Fibroblast of lung (primary cell): ENCODE measurements around the gene NKAIN4. TPM values are rescaled to one million over a fixed set of nuclear protein-coding genes. Genes with fewer than 3 reads are reported as not detected.

Experiments
- DNase-seq, 2 donors: peaks; one replicate each; pipeline versions ENCODE4 v3.0.0 to v3.0.0-alpha.2; 2010; ENCODE audit warnings: low read depth in 2 of 2
- H2AFZ ChIP-seq: 2 replicates; pipeline ENCODE4 v1.5.1; 2012; ENCODE audit warnings: low read length, control low read depth, inconsistent platforms
- H3K27ac ChIP-seq: 2 replicates; pipeline ENCODE4 v1.5.1; 2011; ENCODE audit warnings: low read length, control low read depth; ENCODE audit not compliant: insufficient read depth
- H3K27me3 ChIP-seq: 2 replicates; pipeline ENCODE4 v1.5.1; 2011; ENCODE audit warnings: mild to moderate bottlenecking, low read length; ENCODE audit not compliant: control insufficient read depth, insufficient read depth
- H3K36me3 ChIP-seq: 2 replicates; pipeline ENCODE4 v1.5.1; 2011; ENCODE audit warnings: low read length; ENCODE audit not compliant: control insufficient read depth, insufficient read depth
- H3K4me1 ChIP-seq: 2 replicates; pipeline ENCODE4 v1.5.1; 2011; ENCODE audit warnings: low read length; ENCODE audit not compliant: control insufficient read depth, insufficient read depth; ENCODE audit errors: extremely low read depth
- H3K4me2 ChIP-seq: 2 replicates; pipeline ENCODE4 v1.5.1; 2011; ENCODE audit warnings: low read length, control low read depth; ENCODE audit not compliant: insufficient read depth; ENCODE audit errors: extremely low read depth
- H3K4me3 ChIP-seq, 4 experiments: fragments of 200-600 bp in 1 of 4; sonication (generic) in 1 of 4; replicated peaks in 1 of 4; 2 replicates each; pipeline ENCODE4 v1.5.1; 2011 to 2016; ENCODE audit warnings: low read length in 4 of 4, low read depth in 3 of 4, mild to moderate bottlenecking in 3 of 4, control low read depth in 2 of 4, inconsistent platforms in 1 of 4, mixed read lengths in 1 of 4; ENCODE audit not compliant: insufficient read depth in 1 of 4; ENCODE audit errors: control extremely low read depth in 1 of 4
- H3K79me2 ChIP-seq: 2 replicates; pipeline ENCODE4 v1.5.1; 2012; ENCODE audit warnings: mild to moderate bottlenecking, low read length, inconsistent platforms; ENCODE audit not compliant: control insufficient read depth, insufficient read depth
- H3K9ac ChIP-seq: 2 replicates; pipeline ENCODE4 v1.5.1; 2011; ENCODE audit warnings: mild to moderate bottlenecking, low read length, control low read depth; ENCODE audit not compliant: insufficient read depth
- H3K9me3 ChIP-seq: 2 replicates; pipeline ENCODE4 v1.5.1; 2012; ENCODE audit warnings: low read depth, low read length; ENCODE audit not compliant: control insufficient read depth, insufficient read depth
- H4K20me1 ChIP-seq: 2 replicates; pipeline ENCODE4 v1.5.1; 2011; ENCODE audit warnings: low read length; ENCODE audit not compliant: control insufficient read depth, insufficient read depth; ENCODE audit errors: extremely low read depth
- EZH2 ChIP-seq: IDR thresholded peaks from 2 replicates; pipeline ENCODE4 v1.5.1; 2012; ENCODE audit warnings: low read length, control low read depth, mild to moderate bottlenecking; ENCODE audit errors: missing control alignments
- polyA plus RNA-seq, 2 donors: library from polyadenylated mRNA; depleted of rRNA in 1 of 2; stranded (reverse) in 1 of 2; unstranded in 1 of 2; fragments of >200 nt; gene quantifications; 2 replicates each; pipeline ENCODE4 v1.2.1, GENCODE V29; 2011 to 2012; ENCODE audit warnings: missing spikeins in 1 of 2
- total RNA-seq: library from RNA; depleted of rRNA; stranded (reverse); fragments of >200 nt; gene quantifications from 2 replicates; pipeline ENCODE4 v1.2.1, GENCODE V29; 2014
- TF ChIP-seq, protein P1 (sequence below), 2 donors: IDR thresholded peaks in 1 of 2; conservative IDR thresholded peaks in 1 of 2; 1 replicate in 1 of 2; 2 replicates in 1 of 2; pipeline ENCODE4 v1.5.1; 2011 to 2012; ENCODE audit warnings: low read length in 2 of 2, control low read depth in 1 of 2, inconsistent platforms in 1 of 2, low read depth in 1 of 2, mild to moderate bottlenecking in 1 of 2

NKAIN4 gene
- total and polyA plus RNA-seq, 2 donors (not counting 1 experiment from before 2014, with no cell fraction given) = not detected

- Histone ChIP-seq H3K79me2 (peaks cover 53% of the 10 kb centered on the region), H3K4me2 (no peak overlapping the region), H3K36me3 (peaks cover 35% of the 10 kb centered on the region), H4K20me1 (no peaks in the 10 kb centered on the region), H3K27ac (no peak overlapping the region), H2AFZ (no peak overlapping the region), H3K9ac (no peak overlapping the region), H3K4me1 (peaks cover 6% of the 10 kb centered on the region), H3K27me3 (no peaks in the 10 kb centered on the region), H3K9me3 (no peaks in the 10 kb centered on the region), H3K4me3 (no peak overlapping the region)
- no peak for TF ChIP-seq EZH2
- TF ChIP-seq, protein P1, sequence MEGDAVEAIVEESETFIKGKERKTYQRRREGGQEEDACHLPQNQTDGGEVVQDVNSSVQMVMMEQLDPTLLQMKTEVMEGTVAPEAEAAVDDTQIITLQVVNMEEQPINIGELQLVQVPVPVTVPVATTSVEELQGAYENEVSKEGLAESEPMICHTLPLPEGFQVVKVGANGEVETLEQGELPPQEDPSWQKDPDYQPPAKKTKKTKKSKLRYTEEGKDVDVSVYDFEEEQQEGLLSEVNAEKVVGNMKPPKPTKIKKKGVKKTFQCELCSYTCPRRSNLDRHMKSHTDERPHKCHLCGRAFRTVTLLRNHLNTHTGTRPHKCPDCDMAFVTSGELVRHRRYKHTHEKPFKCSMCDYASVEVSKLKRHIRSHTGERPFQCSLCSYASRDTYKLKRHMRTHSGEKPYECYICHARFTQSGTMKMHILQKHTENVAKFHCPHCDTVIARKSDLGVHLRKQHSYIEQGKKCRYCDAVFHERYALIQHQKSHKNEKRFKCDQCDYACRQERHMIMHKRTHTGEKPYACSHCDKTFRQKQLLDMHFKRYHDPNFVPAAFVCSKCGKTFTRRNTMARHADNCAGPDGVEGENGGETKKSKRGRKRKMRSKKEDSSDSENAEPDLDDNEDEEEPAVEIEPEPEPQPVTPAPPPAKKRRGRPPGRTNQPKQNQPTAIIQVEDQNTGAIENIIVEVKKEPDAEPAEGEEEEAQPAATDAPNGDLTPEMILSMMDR (conservative IDR thresholded peaks at IDR 0.05 in 1 of 2, IDR thresholded peaks at IDR 0.05 in 1 of 2; ENCODE audit: low read depth in 1 of 2, low read length in 2 of 2) = no peak
- DNase-seq = no peak
These were observed 23.4 kb upstream of the NKAIN4 start for GRCh38 chr20:63277466-63278272.

GRCh38 chr20:63276956-63277355, 22.7 kb upstream of the NKAIN4 start:
- H3K9ac ChIP-seq = no peak overlapping the region
- no peak overlapping the region for H3K4me2 ChIP-seq
- H3K27me3 ChIP-seq = no peaks in the 10 kb centered on the region
- no peak overlapping the region for H3K27ac ChIP-seq
- H4K20me1 ChIP-seq = no peaks in the 10 kb centered on the region
- no peaks in the 10 kb centered on the region for H3K9me3 ChIP-seq
- H2AFZ ChIP-seq = no peak overlapping the region
- H3K36me3 ChIP-seq = peaks cover 33% of the 10 kb centered on the region
- no peak for DNase-seq
- peaks cover 6% of the 10 kb centered on the region for H3K4me1 ChIP-seq
- H3K4me3 ChIP-seq = no peak overlapping the region
- no peak for TF ChIP-seq EZH2
- TF ChIP-seq, protein P1 (conservative IDR thresholded peaks at IDR 0.05 in 1 of 2, IDR thresholded peaks at IDR 0.05 in 1 of 2; ENCODE audit: low read depth in 1 of 2, low read length in 2 of 2) = no peak
- peaks cover 54% of the 10 kb centered on the region for H3K79me2 ChIP-seq

GRCh38 chr20:63275825-63276224, 21.6 kb upstream of the NKAIN4 start:
- H3K9me3 ChIP-seq = no peaks in the 10 kb centered on the region
- peaks cover 6% of the 10 kb centered on the region for H3K4me1 ChIP-seq
- no peak overlapping the region for H3K9ac ChIP-seq
- no peaks in the 10 kb centered on the region for H3K27me3 ChIP-seq
- TF ChIP-seq, protein P1 (conservative IDR thresholded peaks at IDR 0.05 in 1 of 2, IDR thresholded peaks at IDR 0.05 in 1 of 2; ENCODE audit: low read depth in 1 of 2, low read length in 2 of 2) = no peak
- TF ChIP-seq EZH2 = no peak
- no peak overlapping the region for H2AFZ ChIP-seq
- no peak for DNase-seq
- H3K27ac ChIP-seq = no peak overlapping the region
- no peak overlapping the region for H3K4me3 ChIP-seq
- no peaks in the 10 kb centered on the region for H4K20me1 ChIP-seq
- peaks cover 54% of the 10 kb centered on the region for H3K79me2 ChIP-seq
- peaks cover 27% of the 10 kb centered on the region for H3K36me3 ChIP-seq
- H3K4me2 ChIP-seq = no peak overlapping the region
